ENCODE measurements around the gene BATF3. TPM values are rescaled to one million over a fixed set of nuclear protein-coding genes. Genes with fewer than 3 reads are reported as not detected.
"Not testable (repeated sequence)": the region's sequence is repeated elsewhere in the genome, so short reads cannot be mapped to it uniquely, and the experiment has no call there.

BATF3 gene
- total RNA-seq = 10 to 100 TPM; 31.3 to 32.6 TPM

- H3K27me3 Mint-ChIP-seq (ENCODE audit: low read depth) = peaks cover 5% of the 10 kb centered on the region
- peak; percentile 63 for ATAC-seq
- POLR2A ChIA-PET = no interaction called here
- DNase-seq = peak; percentile 50
- H3K27ac Mint-ChIP-seq = peak within 1 kb of the TSS; percentile 80
- H3K4me1 Mint-ChIP-seq (ENCODE audit: low read depth) = peaks cover 52% of the 10 kb centered on the region
- peak within 1 kb of the TSS; percentile 87 for H3K4me3 Mint-ChIP-seq
- CTCF ChIA-PET = interaction anchor here (0.6 to 4.1 kb wide), 12 partner anchors 8 to 82 kb away, joined by 3 to 37 read pairs (median 4); no protein-coding TSS in a partner anchor
- H3K9me3 Mint-ChIP-seq (ENCODE audit: insufficient read depth) = no peaks in the 10 kb centered on the region
- peaks cover 14% of the 10 kb centered on the region for H3K36me3 Mint-ChIP-seq (ENCODE audit: low read depth)
These were observed at the start of gene BATF3 for GRCh38 chr1:212699625-212700222. TSS of gene BATF3 (minus strand) at chr1:212699840. CDS start at chr1:212699762, 78 bp downstream.

GRCh38 chr1:212746546-212746945, 46.9 kb upstream of the BATF3 start:
- Mint-ChIP-seq H3K4me3 (no peak overlapping the region), H3K4me1 (ENCODE audit: low read depth) (peaks cover 27% of the 10 kb centered on the region), H3K9me3 (ENCODE audit: insufficient read depth) (peaks cover 11% of the 10 kb centered on the region), H3K36me3 (ENCODE audit: low read depth) (peaks cover 31% of the 10 kb centered on the region), H3K27me3 (ENCODE audit: low read depth) (no peaks in the 10 kb centered on the region), H3K27ac (no peak overlapping the region)
- ATAC-seq (no peak), DNase-seq (no peak)
- POLR2A ChIA-PET = interaction anchor here (0.8 kb wide), 1 partner anchor 10 kb away, joined by 4 read pairs; no protein-coding TSS in a partner anchor
- CTCF ChIA-PET = interaction anchor here (0.9 to 3.3 kb wide), 6 partner anchors 8 to 81 kb away, joined by 3 to 15 read pairs (median 4); no protein-coding TSS in a partner anchor

- DNase-seq (no peak), ATAC-seq (no peak)
- ChIA-PET POLR2A (interaction anchor here (2.2 kb wide), 1 partner anchor 46 kb away, joined by 7 read pairs; the partner anchor contains the start of genes NSL1 and TATDN3), CTCF (interaction anchor here (1.5 to 3.3 kb wide), 4 partner anchors 68 to 80 kb away, joined by 5 to 15 read pairs (median 8); no protein-coding TSS in a partner anchor)
- Mint-ChIP-seq H3K4me1 (ENCODE audit: low read depth) (peaks cover 31% of the 10 kb centered on the region), H3K4me3 (no peak overlapping the region), H3K36me3 (ENCODE audit: low read depth) (peaks cover 37% of the 10 kb centered on the region), H3K27me3 (ENCODE audit: low read depth) (no peaks in the 10 kb centered on the region), H3K9me3 (ENCODE audit: insufficient read depth) (peaks cover 15% of the 10 kb centered on the region), H3K27ac (no peak overlapping the region)
These were observed 45.7 kb upstream of the BATF3 start for GRCh38 chr1:212745303-212745702.

GRCh38 chr1:212743901-212744475, 44.3 kb upstream of the BATF3 start:
- H3K27ac Mint-ChIP-seq = peak overlapping the region; percentile 27
- peaks cover 41% of the 10 kb centered on the region for H3K36me3 Mint-ChIP-seq (ENCODE audit: low read depth)
- ChIA-PET CTCF (interaction anchor here (1.0 to 2.8 kb wide), 4 partner anchors 38 to 79 kb away, joined by 4 to 9 read pairs (median 6); no protein-coding TSS in a partner anchor), POLR2A (interaction anchor here (2.2 kb wide), 1 partner anchor 47 kb away, joined by 7 read pairs; the partner anchor contains the start of genes NSL1 and TATDN3)
- ATAC-seq = no peak
- H3K27me3 Mint-ChIP-seq (ENCODE audit: low read depth) = no peaks in the 10 kb centered on the region
- DNase-seq = no peak
- H3K4me3 Mint-ChIP-seq = no peak overlapping the region
- peaks cover 30% of the 10 kb centered on the region for H3K4me1 Mint-ChIP-seq (ENCODE audit: low read depth)
- H3K9me3 Mint-ChIP-seq (ENCODE audit: insufficient read depth) = peaks cover 15% of the 10 kb centered on the region

GRCh38 chr1:212738330-212738729, 38.7 kb upstream of the BATF3 start:
- Mint-ChIP-seq H3K27ac (peak overlapping the region; percentile 69), H3K4me3 (no peak overlapping the region), H3K36me3 (ENCODE audit: low read depth) (peaks cover 39% of the 10 kb centered on the region), H3K4me1 (ENCODE audit: low read depth) (peaks cover 33% of the 10 kb centered on the region), H3K9me3 (ENCODE audit: insufficient read depth) (peaks cover 15% of the 10 kb centered on the region), H3K27me3 (ENCODE audit: low read depth) (no peaks in the 10 kb centered on the region)
- DNase-seq (no peak), ATAC-seq (peak; percentile 53)
- CTCF ChIA-PET = interaction anchor here (0.8 to 2.5 kb wide), 5 partner anchors 9 to 209 kb away, joined by 3 to 17 read pairs (median 5); no protein-coding TSS in a partner anchor
- POLR2A ChIA-PET = interaction anchor here (0.9 to 1.5 kb wide), 3 partner anchors 10 to 38 kb away, joined by 3 to 5 read pairs (median 4); no protein-coding TSS in a partner anchor

GRCh38 chr1:212737559-212737958, 37.9 kb upstream of the BATF3 start:
- ChIA-PET CTCF (interaction anchor here (0.8 to 2.5 kb wide), 5 partner anchors 13 to 260 kb away, joined by 3 to 17 read pairs (median 5); no protein-coding TSS in a partner anchor), POLR2A (interaction anchor here (0.9 to 1.5 kb wide), 3 partner anchors 9 to 37 kb away, joined by 3 to 5 read pairs (median 4); no protein-coding TSS in a partner anchor)
- H3K4me3 Mint-ChIP-seq = no peak overlapping the region
- ATAC-seq (no peak), DNase-seq (no peak)
- no peak overlapping the region for H3K27ac Mint-ChIP-seq
- H3K4me1 Mint-ChIP-seq (ENCODE audit: low read depth) = peaks cover 32% of the 10 kb centered on the region
- H3K36me3 Mint-ChIP-seq (ENCODE audit: low read depth) = peaks cover 44% of the 10 kb centered on the region
- H3K27me3 Mint-ChIP-seq (ENCODE audit: low read depth) = no peaks in the 10 kb centered on the region
- H3K9me3 Mint-ChIP-seq (ENCODE audit: insufficient read depth) = peaks cover 14% of the 10 kb centered on the region

- no peak overlapping the region for H3K4me3 Mint-ChIP-seq
- ATAC-seq (no peak), DNase-seq (no peak)
- peaks cover 29% of the 10 kb centered on the region for H3K36me3 Mint-ChIP-seq (ENCODE audit: low read depth)
- H3K27me3 Mint-ChIP-seq (ENCODE audit: low read depth) = no peaks in the 10 kb centered on the region
- ChIA-PET CTCF (no interaction called here), POLR2A (no interaction called here)
- peaks cover 20% of the 10 kb centered on the region for H3K4me1 Mint-ChIP-seq (ENCODE audit: low read depth)
- H3K27ac Mint-ChIP-seq = no peak overlapping the region
- H3K9me3 Mint-ChIP-seq (ENCODE audit: insufficient read depth) = no peaks in the 10 kb centered on the region
These were observed 33.5 kb upstream of the BATF3 start for GRCh38 chr1:212733109-212733508.

GRCh38 chr1:212731630-212732029, 32.0 kb upstream of the BATF3 start:
- peaks cover 28% of the 10 kb centered on the region for H3K36me3 Mint-ChIP-seq (ENCODE audit: low read depth)
- H3K27ac Mint-ChIP-seq = no peak overlapping the region
- ATAC-seq (no peak), DNase-seq (no peak)
- peaks cover 21% of the 10 kb centered on the region for H3K4me1 Mint-ChIP-seq (ENCODE audit: low read depth)
- H3K27me3 Mint-ChIP-seq (ENCODE audit: low read depth) = no peaks in the 10 kb centered on the region
- POLR2A ChIA-PET = no interaction called here
- H3K9me3 Mint-ChIP-seq (ENCODE audit: insufficient read depth) = no peaks in the 10 kb centered on the region
- no peak overlapping the region for H3K4me3 Mint-ChIP-seq
- CTCF ChIA-PET = interaction anchor here (0.7 to 2.2 kb wide), 2 partner anchors 30 to 276 kb away, joined by 3 to 5 read pairs; no protein-coding TSS in a partner anchor

- no peaks in the 10 kb centered on the region for H3K27me3 Mint-ChIP-seq (ENCODE audit: low read depth)
- ATAC-seq (no peak), DNase-seq (no peak)
- no peak overlapping the region for H3K27ac Mint-ChIP-seq
- ChIA-PET CTCF (interaction anchor here (0.6 to 1.2 kb wide), 2 partner anchors 21 to 27 kb away, joined by 3 to 6 read pairs; no protein-coding TSS in a partner anchor), POLR2A (interaction anchor here (0.9 kb wide), 1 partner anchor 10 kb away, joined by 5 read pairs; no protein-coding TSS in a partner anchor)
- peaks cover 4% of the 10 kb centered on the region for H3K9me3 Mint-ChIP-seq (ENCODE audit: insufficient read depth)
- H3K4me3 Mint-ChIP-seq = no peak overlapping the region
- H3K36me3 Mint-ChIP-seq (ENCODE audit: low read depth) = peaks cover 38% of the 10 kb centered on the region
- peaks cover 31% of the 10 kb centered on the region for H3K4me1 Mint-ChIP-seq (ENCODE audit: low read depth)
These were observed 29.0 kb upstream of the BATF3 start for GRCh38 chr1:212728606-212729005.

GRCh38 chr1:212727386-212728181, 27.9 kb upstream of the BATF3 start:
- no peak overlapping the region for H3K4me3 Mint-ChIP-seq
- H3K9me3 Mint-ChIP-seq (ENCODE audit: insufficient read depth) = peaks cover 7% of the 10 kb centered on the region
- POLR2A ChIA-PET = no interaction called here
- ATAC-seq = peak; percentile 82
- DNase-seq = no peak
- CTCF ChIA-PET = interaction anchor here (1.0 to 1.2 kb wide), 2 partner anchors 22 to 270 kb away, joined by 3 to 6 read pairs; no protein-coding TSS in a partner anchor
- H3K27ac Mint-ChIP-seq = peak overlapping the region; percentile 63
- H3K36me3 Mint-ChIP-seq (ENCODE audit: low read depth) = peaks cover 38% of the 10 kb centered on the region
- H3K4me1 Mint-ChIP-seq (ENCODE audit: low read depth) = peaks cover 40% of the 10 kb centered on the region
- H3K27me3 Mint-ChIP-seq (ENCODE audit: low read depth) = no peaks in the 10 kb centered on the region

- H3K27ac Mint-ChIP-seq; H3K27me3 Mint-ChIP-seq (ENCODE audit: low read depth); ATAC-seq; H3K9me3 Mint-ChIP-seq (ENCODE audit: insufficient read depth); H3K4me3 Mint-ChIP-seq; POLR2A ChIA-PET; CTCF ChIA-PET; DNase-seq: not testable (repeated sequence)
- Mint-ChIP-seq H3K36me3 (ENCODE audit: low read depth) (peaks cover 40% of the 10 kb centered on the region), H3K4me1 (ENCODE audit: low read depth) (peaks cover 57% of the 10 kb centered on the region)
These were observed 25.0 kb upstream of the BATF3 start for GRCh38 chr1:212724679-212725078.
